Kidney glomerular epithelial cell (primary cell): ENCODE measurements around the gene EPHB1.

Experiments used
- DNase-seq: peaks from one replicate; lab custom pipeline; 2025; lab: John Stamatoyannopoulos, UW

The EPHB1 gene

DNA sequence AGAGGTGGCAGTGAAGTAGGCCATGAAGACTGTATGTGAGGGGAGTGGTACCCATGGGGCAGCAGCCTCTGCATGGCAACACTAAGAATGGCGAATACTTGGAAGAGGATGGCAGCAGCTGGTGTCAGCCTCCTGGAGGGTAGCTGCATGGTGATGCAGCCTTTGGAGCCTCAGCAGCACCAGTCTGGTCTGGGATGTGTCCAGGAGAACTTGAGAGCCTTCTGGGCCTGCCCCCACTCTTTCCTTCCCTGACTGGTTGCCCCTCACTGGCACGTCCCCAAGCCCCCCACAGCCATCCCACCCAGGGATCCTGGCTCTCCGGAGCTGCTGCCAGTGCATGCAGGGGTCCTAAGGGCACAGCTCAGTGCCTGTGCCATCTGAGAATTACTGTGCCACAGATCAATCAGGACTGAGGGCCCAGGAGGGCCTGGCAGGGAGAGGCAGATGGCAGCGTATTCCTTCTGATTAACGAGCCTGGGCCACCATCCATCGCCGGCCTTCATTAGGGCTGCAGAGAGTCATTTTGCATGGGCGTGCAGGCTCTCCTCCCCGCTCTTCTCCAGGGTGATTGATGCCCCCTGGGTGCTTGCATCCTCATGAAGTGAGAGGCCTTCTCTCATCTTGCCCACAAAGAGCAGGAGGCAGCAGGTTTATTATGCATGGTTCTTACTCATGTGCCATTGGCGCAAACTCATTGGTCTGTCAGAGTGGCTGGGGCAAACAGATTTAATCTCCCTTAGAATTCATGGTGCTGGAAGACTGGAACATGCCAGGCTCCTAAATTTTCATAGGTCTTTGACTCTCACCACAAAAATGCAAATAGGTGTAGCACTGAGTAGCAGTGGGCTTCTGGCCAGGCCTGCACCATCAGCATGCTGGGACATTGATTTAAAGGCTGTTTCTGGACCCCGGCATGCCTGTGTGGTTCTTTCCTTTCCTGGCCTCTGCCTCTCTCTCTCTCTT is 116.8 kb downstream of the EPHB1 start:
- DNase-seq: no peak

DNA sequence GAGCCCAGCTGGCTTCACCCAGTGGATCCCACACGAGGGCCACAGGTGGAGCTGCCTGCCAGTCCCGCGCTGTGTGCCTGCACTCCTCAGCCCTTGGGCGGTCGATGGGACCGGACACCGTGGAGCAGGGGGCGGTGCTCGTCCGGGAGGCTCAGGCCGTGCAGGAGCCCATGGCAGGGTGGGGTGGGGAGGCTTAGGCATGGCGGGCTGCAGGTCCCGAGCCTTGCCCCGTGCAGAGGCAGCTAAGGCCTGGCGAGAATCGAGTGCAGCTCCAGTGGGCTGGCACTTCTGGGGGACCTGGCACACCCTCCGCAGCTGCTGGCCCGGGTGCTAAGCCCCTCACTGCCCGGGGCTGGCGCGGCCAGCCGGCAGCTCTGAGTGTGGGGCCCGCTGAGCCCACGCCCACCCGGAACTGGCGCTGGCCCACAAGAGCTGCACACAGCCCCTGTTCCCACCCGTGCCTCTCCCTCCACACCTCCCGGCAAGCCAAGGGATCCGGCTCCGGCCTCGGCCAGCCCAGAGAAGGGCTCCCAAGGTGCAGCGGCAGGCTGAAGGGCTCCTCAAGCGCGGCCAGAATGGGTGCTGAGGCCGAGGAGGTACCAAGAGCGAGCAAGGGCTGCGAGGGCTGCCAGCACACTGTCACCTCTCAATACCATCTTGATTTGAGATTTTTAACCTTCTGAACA is 121.4 kb downstream of the EPHB1 start:
- no peak for DNase-seq

DNA sequence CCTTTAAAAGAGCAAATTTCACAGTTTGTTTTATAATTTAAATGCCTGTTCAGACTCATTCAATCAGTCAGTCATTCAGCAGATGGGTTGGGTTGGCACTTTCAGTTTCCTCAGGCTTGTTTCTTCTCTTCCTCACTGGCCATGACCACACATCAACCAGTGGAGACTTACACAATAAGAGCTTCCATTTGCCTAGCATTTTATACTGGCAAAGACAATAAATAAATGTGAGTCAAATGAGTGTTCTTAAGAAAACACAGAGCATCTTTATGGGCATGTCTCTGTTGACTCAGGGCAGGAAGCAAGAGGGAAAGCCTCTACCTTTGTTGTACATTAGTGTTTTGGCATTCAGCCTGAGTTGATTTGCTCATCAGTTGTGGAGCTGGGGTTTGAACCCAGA is 122.6 kb downstream of the EPHB1 start:
- DNase-seq: no peak

DNA sequence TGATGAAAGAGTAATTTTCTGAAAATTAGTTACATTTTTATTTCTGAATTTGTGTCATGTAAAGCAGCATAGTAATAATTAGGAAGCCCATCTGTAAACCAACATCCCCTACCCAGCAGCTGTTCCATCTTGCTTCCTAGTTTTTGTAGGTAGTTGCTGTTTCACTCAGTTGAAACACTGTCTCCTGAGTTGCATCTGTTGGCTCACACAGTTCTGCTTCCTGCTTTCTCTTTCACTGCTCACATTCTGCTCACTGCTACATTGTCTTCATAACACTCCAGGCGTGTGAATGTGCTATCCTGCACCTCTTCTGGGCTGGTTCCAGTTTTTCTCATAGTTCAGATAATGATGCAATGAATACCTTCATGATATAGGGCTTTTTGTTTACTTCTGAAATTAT is 123.4 kb downstream of the EPHB1 start:
- no peak for DNase-seq

DNA sequence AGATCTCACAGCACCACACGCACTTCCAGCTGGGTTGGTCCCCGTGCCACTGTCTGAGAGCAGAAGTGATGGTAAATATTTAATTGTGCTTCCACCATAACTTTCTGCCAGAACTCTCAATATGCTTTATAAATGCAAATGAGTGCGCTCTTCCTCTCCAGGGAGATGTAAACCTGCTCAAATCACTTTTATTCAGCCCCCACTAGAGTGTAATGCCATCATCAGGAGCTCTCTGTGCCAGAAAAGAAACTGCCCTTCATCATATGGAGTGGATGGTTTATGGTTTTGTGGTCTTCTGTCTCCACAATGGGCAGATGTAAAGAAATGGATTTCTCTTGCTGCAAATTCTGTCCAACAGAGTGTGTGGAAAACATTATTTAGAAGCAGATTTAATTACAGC is 127.0 kb downstream of the EPHB1 start:
- DNase-seq: no peak

DNA sequence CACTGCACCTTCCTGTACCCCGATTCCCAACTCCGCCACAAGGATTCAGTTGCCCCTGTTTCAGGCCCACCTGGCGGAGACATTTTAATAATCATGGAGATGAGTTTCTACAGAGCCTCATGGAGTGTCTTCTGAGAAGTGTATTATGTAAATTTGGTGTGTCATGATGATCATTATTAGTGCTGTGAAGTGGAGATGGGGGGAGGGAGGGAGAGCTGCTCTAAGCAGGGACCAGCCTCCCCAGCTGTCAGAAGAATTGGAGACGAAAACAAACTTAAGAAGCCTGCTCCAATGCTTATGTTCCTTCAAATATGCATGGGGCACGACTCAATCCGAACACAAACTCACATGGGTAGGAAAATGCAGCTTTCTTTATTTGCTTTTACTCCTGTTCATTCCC is 127.8 kb downstream of the EPHB1 start:
- DNase-seq: no peak

DNA sequence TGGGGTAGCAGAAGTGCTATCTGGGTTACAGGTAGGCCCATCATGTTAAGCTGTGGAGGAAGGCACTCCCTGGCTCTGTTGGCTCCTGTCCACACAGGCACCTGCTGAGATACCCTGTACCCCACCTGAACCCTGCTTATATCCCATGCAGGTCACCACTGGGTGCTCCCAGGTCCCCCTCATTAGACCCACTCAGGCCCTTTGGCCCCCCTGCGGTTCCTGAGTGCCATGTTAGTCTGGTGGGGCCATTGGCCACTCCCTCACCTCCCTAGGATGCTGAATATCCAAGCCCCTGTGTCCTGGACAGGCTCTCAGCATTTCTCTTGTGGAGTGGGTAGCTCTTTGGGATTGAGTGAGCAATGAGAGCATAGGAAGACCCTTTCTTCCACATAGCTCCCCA is 128.2 kb downstream of the EPHB1 start:
- DNase-seq: no peak

DNA sequence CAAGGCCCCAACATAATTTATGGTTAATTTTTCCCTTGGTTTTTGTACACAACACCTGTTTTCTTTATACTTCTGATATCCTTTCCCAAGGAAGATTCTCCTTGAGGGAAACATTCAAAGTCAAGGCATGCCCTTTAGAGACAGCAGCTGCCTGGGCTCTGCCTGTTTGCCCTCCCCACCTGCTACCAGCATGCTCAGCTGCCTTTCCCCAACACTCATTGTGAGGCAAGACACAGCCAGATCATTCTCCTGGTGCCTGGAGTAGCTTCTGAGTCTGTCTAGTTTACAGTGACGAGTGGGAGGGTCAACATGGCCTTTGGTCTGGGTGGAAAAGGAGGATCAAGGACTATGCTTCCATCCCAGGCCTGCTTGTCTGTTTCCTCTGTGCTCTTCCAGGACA is 132.5 kb downstream of the EPHB1 start:
- no peak for DNase-seq

DNA sequence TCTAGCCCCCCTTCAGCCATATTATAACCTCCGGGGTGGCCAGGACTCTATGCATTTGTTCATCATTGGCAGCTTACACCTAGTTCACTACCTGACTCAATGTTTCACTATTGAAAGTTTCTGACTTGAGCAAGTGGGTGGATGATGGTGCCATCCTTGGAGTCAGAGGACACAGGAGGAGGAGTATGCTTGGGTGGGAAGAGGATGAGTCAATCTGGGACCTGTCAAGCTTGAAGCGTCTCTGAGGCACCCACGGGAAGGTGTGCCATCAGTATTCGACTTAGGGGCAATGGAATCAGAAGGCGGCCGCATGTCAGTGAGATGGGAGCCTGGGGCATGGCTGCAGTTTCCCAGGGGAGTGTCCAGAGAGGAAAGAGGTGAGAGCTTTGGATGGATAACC is 133.3 kb downstream of the EPHB1 start:
- no peak for DNase-seq

DNA sequence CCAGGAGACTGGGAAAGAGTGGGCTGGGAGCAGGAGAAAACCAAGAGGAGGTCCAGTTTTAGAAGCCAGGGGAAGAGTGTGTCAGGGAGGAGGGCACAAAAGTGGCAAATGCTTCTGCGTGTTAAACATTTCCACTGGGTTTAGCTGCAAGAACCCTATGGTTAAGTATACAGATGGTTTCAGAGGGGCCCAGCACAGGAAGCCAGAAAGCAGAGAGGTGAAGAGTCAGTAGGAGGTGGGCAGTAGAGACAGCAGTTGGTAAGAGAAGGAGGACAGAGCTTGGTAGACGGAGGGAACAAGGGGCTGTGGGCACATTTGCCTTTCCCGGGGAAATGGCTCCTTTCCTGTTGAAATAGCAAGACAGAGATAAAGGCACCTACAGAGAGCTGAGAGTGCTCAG is 133.8 kb downstream of the EPHB1 start:
- no peak for DNase-seq

DNA sequence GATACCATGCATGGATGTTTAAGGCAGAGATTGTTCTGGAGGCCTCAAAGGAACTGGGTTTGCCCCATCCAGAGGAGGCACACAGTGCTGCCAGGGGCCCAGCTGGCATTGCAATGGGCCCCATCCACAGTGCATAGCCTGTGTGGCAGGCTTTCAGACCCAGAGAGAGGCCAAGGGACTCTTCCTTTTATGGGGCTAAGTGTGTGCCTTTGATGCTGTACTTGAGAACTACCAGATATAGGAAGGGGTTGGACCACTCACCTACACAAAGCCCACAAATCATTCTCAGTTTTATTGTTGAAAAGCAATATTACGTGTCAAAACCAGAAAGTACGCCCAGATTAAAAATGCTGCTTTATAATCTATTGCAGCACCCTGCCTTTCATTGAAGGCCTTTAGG is 134.9 kb downstream of the EPHB1 start:
- no peak for DNase-seq

DNA sequence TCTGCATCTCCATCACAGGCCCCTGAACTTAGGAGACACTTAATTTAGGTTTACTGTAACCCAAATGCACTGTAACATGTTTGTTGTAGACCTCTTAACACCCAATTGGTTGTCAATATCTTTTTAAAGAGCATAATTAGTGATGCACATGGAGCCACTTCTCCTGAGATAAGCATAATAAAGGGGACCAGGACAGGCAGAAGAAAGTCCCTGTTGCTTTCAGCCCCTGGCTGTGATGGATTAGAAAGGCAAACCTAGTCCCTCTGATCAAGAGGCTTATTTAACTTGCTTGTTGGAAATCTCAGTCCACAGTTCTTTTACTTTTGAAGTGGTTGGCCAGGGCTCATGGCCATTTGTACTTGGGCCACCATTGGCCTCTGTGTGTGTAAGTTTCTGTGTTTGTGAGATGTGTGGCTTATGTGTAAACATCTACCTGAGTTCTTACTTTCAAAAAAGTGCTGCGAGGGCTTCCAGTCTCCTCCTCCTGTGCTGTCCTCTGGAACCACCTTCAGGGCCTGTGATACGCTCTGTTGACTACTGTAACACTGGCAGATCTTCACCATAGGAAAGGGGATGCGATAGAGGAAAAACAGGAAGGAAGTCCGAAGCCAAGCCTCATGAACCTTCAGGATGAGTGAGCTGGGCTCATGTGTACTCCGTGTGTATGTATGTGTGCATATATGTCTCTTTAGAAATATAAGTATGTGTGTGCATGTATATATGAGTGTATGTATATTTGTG is 136.2 kb downstream of the EPHB1 start:
- DNase-seq: no peak

DNA sequence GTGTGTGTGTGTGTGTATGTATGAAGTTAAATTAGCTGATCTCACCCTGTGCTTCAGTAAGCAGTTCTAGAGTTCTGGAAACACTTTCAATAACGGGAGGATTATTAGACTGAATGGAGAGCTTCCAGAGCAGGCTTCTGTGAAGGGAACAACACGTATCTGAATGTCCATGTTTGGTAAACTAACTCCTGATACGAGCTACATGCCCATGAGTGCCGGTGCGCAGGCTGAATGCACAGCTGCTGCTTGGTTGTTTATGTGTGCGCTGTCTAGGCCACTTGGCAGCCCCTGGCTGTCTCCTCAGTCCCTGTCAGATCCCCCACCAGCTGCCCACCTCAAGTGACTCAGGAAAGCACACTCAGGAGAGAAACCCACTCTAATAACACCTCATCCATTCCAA is 137.0 kb downstream of the EPHB1 start:
- no peak for DNase-seq

DNA sequence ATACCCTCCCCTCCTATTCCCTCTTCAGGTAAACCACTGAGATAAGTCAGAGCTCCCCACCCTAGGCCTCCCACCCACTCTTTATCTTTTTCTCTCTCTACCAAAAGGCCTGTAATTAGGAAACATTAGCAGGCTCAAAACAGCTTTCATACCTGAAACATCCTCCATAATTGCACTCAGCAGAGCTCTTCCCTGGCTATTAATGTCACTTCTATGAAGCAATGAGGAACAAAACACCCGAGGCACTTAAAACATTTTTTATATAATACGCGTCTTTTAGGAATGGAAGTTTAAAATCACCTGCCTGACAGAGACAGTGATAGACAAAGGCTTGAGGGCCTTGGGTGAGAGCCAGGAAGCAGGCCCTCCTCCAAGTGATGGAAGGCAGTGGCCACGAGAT is 138.9 kb downstream of the EPHB1 start:
- DNase-seq: no peak

DNA sequence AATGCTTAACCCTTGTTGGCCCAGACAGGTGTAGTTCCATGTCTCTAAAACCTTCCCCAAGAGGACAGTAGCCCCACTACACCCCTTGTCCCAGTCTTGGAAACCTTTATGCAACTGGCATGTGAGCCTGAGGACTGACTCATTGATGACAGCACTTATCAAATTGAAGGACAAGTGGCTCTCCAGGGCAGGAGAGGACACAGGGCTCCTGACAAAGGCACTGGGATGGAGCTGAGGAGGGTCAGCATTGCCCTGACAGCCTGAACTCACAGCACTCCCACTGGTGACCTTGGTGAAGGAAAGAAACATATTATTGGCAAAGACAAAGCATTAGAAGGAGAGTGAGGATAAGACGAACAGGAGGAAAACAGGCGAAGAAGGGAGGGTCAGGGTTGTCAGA is 139.9 kb downstream of the EPHB1 start:
- DNase-seq: no peak

DNA sequence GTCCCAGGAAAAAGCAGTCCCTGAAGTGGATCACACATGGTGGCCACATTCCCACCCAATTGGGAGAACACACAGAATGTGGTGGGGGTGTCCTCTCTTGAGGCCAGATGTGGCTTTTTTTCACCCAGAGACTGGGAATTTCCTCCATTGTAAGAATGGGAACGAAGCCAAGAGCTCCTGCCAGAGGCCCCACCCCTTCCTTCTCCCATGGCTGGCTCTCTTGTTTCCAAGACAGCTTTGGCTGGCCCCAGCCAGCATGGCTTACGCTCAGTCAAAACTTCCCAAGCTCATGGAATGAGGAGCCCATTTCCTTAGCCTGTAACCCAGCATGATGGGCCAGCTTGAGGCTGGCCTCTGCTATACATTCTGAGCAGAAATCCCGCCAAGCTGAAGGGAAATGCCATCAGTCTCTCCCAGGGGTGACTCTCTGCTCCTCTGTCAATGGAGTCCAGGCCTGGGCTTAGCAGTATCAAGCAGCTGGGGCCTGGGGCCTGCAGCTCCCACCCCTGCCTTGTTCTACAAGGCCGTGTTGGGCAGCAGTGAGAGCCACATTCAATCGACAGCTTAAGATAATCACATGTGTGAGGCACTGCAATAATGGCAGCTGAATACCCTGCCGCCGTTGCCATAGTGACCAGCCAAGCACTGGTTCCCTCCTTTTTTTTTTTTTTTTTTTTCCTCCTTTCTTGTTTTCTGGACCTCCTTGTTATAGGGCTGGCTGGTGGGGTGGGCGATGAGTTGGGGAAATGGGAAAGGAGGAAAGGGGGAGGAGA is 142.4 kb downstream of the EPHB1 start:
- no peak for DNase-seq

DNA sequence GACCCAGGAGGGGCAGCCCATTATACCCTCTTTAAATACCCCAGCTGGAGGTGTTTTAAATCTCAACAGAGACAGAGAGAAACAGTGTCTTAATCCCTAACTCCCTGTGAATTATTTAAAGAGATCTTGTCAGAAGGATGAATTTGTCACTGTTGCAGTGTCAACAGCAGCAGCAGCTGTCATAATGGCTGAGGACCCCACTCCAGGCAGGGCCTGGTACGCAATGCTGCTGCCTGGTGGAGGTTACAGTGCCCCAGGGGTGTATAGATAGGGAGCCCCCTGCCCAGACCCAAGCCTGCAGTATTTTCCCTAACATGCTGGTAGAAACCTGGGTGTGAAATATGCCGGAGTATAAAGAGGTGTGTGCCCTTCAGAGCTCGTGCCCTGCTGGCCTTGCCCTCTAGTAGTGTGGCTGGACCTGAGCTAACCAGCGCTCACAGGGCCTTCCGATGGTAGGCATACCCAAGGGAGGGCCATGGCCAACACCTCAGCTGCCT is 143.0 kb downstream of the EPHB1 start:
- DNase-seq: no peak

DNA sequence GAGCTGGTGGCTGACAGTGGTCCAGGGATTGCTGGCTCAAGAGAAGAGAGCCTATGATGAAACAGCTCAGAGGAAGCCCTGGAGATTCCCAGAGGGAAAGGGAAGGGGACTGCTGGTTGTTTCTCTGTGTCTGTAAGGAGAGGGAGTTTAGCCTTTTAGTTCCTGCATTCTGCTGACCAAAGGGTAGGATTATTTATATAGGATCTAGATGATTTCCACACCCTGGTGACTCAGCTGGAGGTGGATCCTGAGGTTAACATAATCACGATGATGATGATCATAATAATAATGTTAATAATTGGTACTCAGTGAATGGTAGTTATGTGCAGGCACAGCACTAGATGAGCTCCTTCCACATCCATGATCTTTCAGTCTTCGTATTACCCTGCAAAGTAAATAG is 144.9 kb downstream of the EPHB1 start:
- DNase-seq: no peak

DNA sequence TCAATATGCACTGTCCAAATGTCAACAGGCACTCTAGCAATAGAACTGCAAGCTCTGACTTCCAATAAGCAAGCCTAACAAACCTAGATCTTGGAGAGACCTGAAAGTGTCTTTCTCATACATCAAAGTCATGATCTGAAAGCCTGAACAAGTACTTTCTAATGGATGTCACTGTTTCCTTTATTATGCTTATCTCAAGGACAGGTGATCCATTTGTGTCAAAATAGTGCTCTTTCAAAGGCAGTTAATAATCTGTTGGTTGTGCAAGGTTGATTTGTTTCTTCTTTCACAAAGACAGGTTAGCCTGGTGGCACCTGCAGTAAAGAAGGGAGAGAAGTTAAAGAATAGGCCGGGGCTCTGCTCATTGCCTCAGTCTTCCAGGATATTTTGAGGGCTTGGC is 146.8 kb downstream of the EPHB1 start:
- DNase-seq: no peak

DNA sequence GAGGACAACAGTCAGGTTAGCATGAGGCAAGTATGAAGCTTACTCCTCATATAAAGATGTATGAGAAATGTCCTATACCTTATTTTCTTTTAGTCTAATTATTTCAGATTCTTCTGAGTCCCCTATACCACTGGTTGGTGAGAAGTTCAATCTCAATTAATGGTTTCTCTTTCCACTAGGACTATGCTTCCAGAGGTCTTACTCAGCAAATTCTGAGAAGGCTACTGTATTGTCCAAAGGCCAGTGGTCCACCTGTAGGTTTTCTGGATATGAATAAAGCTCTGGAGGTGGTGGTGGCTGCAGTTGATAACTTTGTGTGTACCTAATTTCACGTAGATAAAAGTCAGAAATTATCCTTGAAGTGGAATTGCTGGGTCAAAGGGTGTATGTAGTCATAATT is 149.4 kb downstream of the EPHB1 start:
- no peak for DNase-seq

DNA sequence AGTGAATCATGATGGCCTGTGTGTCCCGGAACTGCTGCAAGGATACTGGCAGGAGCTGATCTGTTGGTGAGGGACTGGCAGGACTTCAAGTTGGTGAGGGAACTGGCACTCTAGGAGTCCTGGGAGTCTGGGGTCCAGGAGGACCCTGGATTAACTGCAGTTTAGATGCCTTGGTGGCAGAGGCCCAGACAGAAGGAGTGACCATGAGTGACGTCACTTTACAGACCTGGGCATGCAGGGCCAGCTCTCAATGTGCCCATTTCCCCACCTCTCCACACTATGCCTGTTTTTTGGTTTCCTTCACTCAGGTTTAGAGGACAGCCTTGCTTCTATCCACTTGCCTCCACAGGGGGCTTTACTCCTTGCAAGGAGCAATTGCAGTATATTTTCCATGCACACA is 154.1 kb downstream of the EPHB1 start:
- DNase-seq: no peak

DNA sequence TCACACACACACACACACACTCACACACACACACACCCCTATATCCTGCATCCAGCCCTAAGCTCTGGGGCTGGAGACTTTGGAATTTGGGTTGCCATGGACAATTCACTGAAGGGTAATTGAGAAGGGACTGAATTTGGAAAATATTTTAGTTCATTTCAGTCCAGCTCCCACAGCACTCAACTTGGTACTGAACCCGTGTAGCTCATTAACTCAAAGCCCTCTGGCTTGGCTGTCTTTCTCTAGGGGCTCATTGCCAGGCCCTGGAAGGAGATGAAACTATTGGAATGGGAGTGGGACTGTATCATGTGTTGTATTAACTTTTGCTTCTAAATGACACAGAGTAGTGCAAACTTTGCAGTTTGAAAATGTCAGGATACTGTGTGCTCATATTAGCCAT is 157.3 kb downstream of the EPHB1 start:
- no peak for DNase-seq
